ENCODE measurements around the gene WDR1. TPM values are rescaled to one million over a fixed set of nuclear protein-coding genes. Genes with fewer than 3 reads are reported as not detected.

Gene WDR1
- total RNA-seq, 1 donor = 314 TPM

DNA sequence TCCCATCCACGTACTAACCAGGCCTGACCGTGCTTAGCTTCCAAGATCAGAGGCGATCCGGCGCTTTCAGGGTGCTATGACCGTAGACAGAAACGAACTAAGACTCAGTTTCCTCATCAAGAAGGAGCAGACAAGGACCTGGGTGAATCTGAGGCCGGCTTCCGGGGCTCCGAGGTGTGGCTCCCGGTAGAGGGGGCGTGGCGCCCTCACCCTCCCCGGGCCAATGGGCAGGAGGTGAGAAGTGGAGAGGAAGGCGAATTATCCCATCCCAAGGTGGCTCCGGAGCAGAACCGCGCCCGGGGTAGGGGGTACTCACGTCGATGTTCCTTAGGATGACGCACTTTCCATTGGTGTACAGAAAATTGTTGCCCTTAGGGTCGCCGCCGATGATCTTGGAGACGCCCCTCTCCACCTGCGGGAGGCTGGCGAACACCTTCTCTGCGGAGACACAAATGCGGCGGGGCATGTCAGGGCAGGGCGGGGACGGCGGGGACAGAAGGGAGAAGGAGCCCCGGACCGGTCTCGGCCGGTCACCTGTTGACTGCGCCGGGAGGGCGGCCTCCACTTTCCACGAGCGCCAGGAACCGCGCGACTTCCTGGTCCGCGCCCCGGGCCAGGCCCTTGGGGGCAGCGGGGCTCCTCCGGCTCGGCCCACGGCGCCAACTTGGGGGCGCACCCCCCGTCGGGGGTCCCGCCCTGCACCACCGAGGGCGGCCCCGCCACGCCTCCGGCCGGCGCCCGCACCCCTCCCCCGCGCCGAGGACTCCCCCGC is 616 bp downstream of the WDR1 start:
- Histone ChIP-seq H3K4me1 (ENCODE audit: insufficient read depth, low read length) (peaks cover 46% of the 10 kb centered on the region), H3K4me3 (ENCODE audit: insufficient read depth, low read length) (peak overlapping the region; percentile 90), H4K20me1 (ENCODE audit: insufficient read depth, low read length) (peaks cover 48% of the 10 kb centered on the region), H3K4me2 (ENCODE audit: insufficient read depth, low read length) (peak overlapping the region; percentile 99), H3K36me3 (ENCODE audit: insufficient read depth, low read length) (peaks cover 48% of the 10 kb centered on the region), H2AFZ (ENCODE audit: low read length) (no peak overlapping the region), H3K9me3 (ENCODE audit: low read depth, low read length) (no peaks in the 10 kb centered on the region), H3K27ac (ENCODE audit: low read depth, low read length) (peak overlapping the region; percentile 78), H3K79me2 (ENCODE audit: insufficient read depth, low read length) (peaks cover 53% of the 10 kb centered on the region), H3K27me3 (ENCODE audit: insufficient read depth, low read length) (no peaks in the 10 kb centered on the region)
- peak; percentile 90 for DNase-seq (ENCODE audit: insufficient read length, low spot score, missing footprints)
- TF ChIP-seq, protein P1, sequence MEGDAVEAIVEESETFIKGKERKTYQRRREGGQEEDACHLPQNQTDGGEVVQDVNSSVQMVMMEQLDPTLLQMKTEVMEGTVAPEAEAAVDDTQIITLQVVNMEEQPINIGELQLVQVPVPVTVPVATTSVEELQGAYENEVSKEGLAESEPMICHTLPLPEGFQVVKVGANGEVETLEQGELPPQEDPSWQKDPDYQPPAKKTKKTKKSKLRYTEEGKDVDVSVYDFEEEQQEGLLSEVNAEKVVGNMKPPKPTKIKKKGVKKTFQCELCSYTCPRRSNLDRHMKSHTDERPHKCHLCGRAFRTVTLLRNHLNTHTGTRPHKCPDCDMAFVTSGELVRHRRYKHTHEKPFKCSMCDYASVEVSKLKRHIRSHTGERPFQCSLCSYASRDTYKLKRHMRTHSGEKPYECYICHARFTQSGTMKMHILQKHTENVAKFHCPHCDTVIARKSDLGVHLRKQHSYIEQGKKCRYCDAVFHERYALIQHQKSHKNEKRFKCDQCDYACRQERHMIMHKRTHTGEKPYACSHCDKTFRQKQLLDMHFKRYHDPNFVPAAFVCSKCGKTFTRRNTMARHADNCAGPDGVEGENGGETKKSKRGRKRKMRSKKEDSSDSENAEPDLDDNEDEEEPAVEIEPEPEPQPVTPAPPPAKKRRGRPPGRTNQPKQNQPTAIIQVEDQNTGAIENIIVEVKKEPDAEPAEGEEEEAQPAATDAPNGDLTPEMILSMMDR (IDR thresholded peaks at IDR 0.05; ENCODE audit: extremely low read depth, low read depth, low read length) = no peak

DNA sequence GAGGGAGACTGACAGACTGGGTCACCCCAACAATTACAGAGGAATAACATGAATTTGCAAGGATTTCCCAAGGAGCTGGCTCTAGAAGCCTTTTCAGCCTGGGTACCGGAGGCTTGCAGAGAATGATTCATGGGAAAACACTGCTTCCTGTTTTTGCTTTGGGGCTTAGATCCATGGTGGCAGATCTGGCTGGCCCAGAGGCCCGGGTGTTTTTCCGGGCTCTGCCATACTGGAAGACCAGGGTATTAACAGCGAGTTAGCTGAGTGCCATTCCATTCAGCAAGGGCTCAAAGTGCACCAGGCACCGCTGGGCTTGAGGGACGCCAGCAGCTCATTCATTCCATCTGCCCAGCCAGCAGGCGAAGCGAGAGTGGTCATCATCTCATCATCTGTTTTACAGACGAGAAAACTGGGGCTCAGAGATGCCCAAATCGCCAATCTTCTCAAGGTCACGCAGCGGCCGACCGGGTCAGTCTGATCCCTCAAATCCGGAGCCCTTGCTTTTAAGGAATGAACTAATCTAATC is 1.3 kb downstream of the WDR1 start:
- DNase-seq (ENCODE audit: insufficient read length, low spot score, missing footprints) = peak; percentile 92
- Histone ChIP-seq H3K9me3 (ENCODE audit: low read depth, low read length) (no peaks in the 10 kb centered on the region), H3K4me1 (ENCODE audit: insufficient read depth, low read length) (peaks cover 53% of the 10 kb centered on the region), H2AFZ (ENCODE audit: low read length) (no peak overlapping the region), H3K4me3 (ENCODE audit: insufficient read depth, low read length) (peak overlapping the region; percentile 90), H3K4me2 (ENCODE audit: insufficient read depth, low read length) (peak overlapping the region; percentile 99), H4K20me1 (ENCODE audit: insufficient read depth, low read length) (peaks cover 54% of the 10 kb centered on the region), H3K27ac (ENCODE audit: low read depth, low read length) (peak overlapping the region; percentile 78), H3K27me3 (ENCODE audit: insufficient read depth, low read length) (no peaks in the 10 kb centered on the region), H3K36me3 (ENCODE audit: insufficient read depth, low read length) (peaks cover 55% of the 10 kb centered on the region), H3K79me2 (ENCODE audit: insufficient read depth, low read length) (peaks cover 59% of the 10 kb centered on the region)
- TF ChIP-seq, protein P1 (IDR thresholded peaks at IDR 0.05; ENCODE audit: extremely low read depth, low read depth, low read length) = no peak

DNA sequence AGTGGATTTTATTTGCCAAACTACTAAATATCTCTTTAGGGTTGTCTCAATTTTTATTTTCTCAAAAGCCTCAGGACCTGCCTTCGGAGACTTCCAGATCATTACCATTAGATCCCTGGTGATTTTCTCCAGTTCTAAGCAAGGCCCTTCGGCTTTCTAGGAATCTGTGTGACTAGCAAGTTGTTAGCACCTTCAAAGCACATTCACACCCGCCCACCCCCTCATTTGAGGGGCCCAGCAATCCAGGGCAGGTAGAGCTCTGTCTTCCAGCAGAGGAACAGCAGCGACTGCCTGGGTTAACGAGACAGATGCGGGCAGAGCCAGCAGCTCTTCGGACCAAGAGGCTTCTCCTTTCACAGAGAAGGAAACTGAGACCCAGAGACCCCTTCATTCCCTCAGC is 2.0 kb downstream of the WDR1 start:
- peak overlapping the region; percentile 90 for H3K4me3 ChIP-seq (ENCODE audit: insufficient read depth, low read length)
- peaks cover 60% of the 10 kb centered on the region for H3K36me3 ChIP-seq (ENCODE audit: insufficient read depth, low read length)
- TF ChIP-seq, protein P1 (IDR thresholded peaks at IDR 0.05; ENCODE audit: extremely low read depth, low read depth, low read length) = no peak
- peak overlapping the region; percentile 78 for H3K27ac ChIP-seq (ENCODE audit: low read depth, low read length)
- H3K9me3 ChIP-seq (ENCODE audit: low read depth, low read length) = no peaks in the 10 kb centered on the region
- H2AFZ ChIP-seq (ENCODE audit: low read length) = no peak overlapping the region
- peak overlapping the region; percentile 99 for H3K4me2 ChIP-seq (ENCODE audit: insufficient read depth, low read length)
- peaks cover 67% of the 10 kb centered on the region for H3K79me2 ChIP-seq (ENCODE audit: insufficient read depth, low read length)
- no peaks in the 10 kb centered on the region for H3K27me3 ChIP-seq (ENCODE audit: insufficient read depth, low read length)
- H3K4me1 ChIP-seq (ENCODE audit: insufficient read depth, low read length) = peaks cover 58% of the 10 kb centered on the region
- peaks cover 62% of the 10 kb centered on the region for H4K20me1 ChIP-seq (ENCODE audit: insufficient read depth, low read length)
- peak; percentile 36 for DNase-seq (ENCODE audit: insufficient read length, low spot score, missing footprints)

DNA sequence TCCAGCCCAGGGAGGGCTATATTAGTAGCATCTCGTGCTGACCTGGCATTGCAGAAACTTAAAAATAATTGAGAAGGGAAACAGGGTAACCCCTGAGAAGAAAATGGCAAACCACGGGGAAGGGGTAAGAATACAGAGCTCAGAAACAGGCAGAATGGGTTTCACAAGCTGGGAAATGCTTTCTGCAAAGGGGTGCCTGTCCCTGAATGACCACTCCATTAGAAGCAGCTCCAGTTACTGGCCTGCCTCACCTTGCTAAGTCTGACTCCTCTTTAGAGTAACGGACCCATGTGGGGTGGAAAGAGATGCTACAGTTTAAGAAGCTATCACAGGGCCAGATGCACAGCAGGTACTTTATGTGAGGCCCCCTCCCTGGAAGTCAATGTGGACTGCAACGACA is 2.5 kb downstream of the WDR1 start:
- TF ChIP-seq, protein P1 (IDR thresholded peaks at IDR 0.05; ENCODE audit: extremely low read depth, low read depth, low read length) = no peak
- Histone ChIP-seq H3K27ac (ENCODE audit: low read depth, low read length) (peak overlapping the region; percentile 78), H2AFZ (ENCODE audit: low read length) (no peak overlapping the region), H3K4me2 (ENCODE audit: insufficient read depth, low read length) (peak overlapping the region; percentile 99), H4K20me1 (ENCODE audit: insufficient read depth, low read length) (peaks cover 65% of the 10 kb centered on the region), H3K4me3 (ENCODE audit: insufficient read depth, low read length) (peak overlapping the region; percentile 90), H3K36me3 (ENCODE audit: insufficient read depth, low read length) (peaks cover 65% of the 10 kb centered on the region), H3K27me3 (ENCODE audit: insufficient read depth, low read length) (no peaks in the 10 kb centered on the region), H3K4me1 (ENCODE audit: insufficient read depth, low read length) (peaks cover 63% of the 10 kb centered on the region), H3K79me2 (ENCODE audit: insufficient read depth, low read length) (peaks cover 71% of the 10 kb centered on the region), H3K9me3 (ENCODE audit: low read depth, low read length) (no peaks in the 10 kb centered on the region)
- DNase-seq (ENCODE audit: insufficient read length, low spot score, missing footprints) = peak; percentile 84
